ENCODE measurements around the gene HIPK3.

GRCh38 chr11:33325451-33325850 is 68.3 kb downstream of the HIPK3 start:
- TF ChIP-seq CTCF (IDR thresholded peaks at IDR 0.05) (no peak), POLR2A (IDR thresholded peaks at IDR 0.05; ENCODE audit: low read depth) (no peak)

Measured in esophagus muscularis mucosa (tissue), 3 donors.